Measurements from ENCODE around the gene SCAI. TPM values are rescaled to one million over a fixed set of nuclear protein-coding genes. Genes with fewer than 3 reads are reported as not detected.
"Not testable (repeated sequence)": the region's sequence is repeated elsewhere in the genome, so short reads cannot be mapped to it uniquely, and the experiment has no call there.

SCAI gene
- total RNA-seq, 1 experiment from 2014 or later: 4.7 TPM

GRCh38 chr9:124928116-124928515 is 215.2 kb downstream of the SCAI start:
- Histone ChIP-seq H3K36me3 (ENCODE audit: control insufficient read depth, insufficient read depth, low read length) (peaks cover 13% of the 10 kb centered on the region; the same call in 1 of the 2 replicates), H3K27ac (ENCODE audit: low read length) (no peak overlapping the region), H3K4me1 (ENCODE audit: control insufficient read depth, insufficient read depth, low read length) (no peaks in the 10 kb centered on the region), H3K27me3 (ENCODE audit: control insufficient read depth, insufficient read depth, low read length) (no peaks in the 10 kb centered on the region), H3K4me3 (ENCODE audit: low read depth in 2 of 2, low read length in 2 of 2) (no peak overlapping the region), H3K9me3 (ENCODE audit: control insufficient read depth, insufficient read depth, low read depth, low read length) (no peaks in the 10 kb centered on the region)
- intact Hi-C loops (cut with micrococcal nuclease; ENCODE audit: unreplicated experiment): no loop called here
- DNase-seq (ENCODE audit: low read depth, low spot score) (no peak), ATAC-seq (no peak)
- ChIA-PET POLR2A (no interaction called here), CTCF (no interaction called here)
- no TSS peak for BruUV-seq (replicated peaks)
- in situ Hi-C loops (cut with HindIII; ENCODE audit: low pct_unique_long_range_greater_than_20kb, low sequenced_read_pairs): no loop called here
- TF ChIP-seq REST (IDR thresholded peaks at IDR 0.05; ENCODE audit: insufficient read depth in 1 of 2, low read depth in 2 of 2, low read length in 1 of 2): no peak
- TF ChIP-seq SIN3A (IDR thresholded peaks at IDR 0.05; ENCODE audit: borderline replicate concordance, insufficient read depth, low read depth, low read length): no peak
- no peak for TF ChIP-seq CTCF (IDR thresholded peaks at IDR 0.05)
- TF ChIP-seq POLR2AphosphoS5 (IDR thresholded peaks at IDR 0.05; ENCODE audit: low read depth, low read length): no peak
- TF ChIP-seq TCF7L2 (IDR thresholded peaks at IDR 0.05; ENCODE audit: low read depth, low read length): no peak

- in situ Hi-C loops (cut with HindIII; ENCODE audit: low pct_unique_long_range_greater_than_20kb, low sequenced_read_pairs); DNase-seq (ENCODE audit: low read depth, low spot score); H3K4me3 ChIP-seq (ENCODE audit: low read depth in 2 of 2, low read length in 2 of 2); intact Hi-C loops (cut with micrococcal nuclease; ENCODE audit: unreplicated experiment); H3K4me1 ChIP-seq (ENCODE audit: control insufficient read depth, insufficient read depth, low read length); BruUV-seq (replicated peaks); POLR2A ChIA-PET; H3K27me3 ChIP-seq (ENCODE audit: control insufficient read depth, insufficient read depth, low read length); ATAC-seq; H3K9me3 ChIP-seq (ENCODE audit: control insufficient read depth, insufficient read depth, low read depth, low read length); CTCF ChIA-PET; H3K36me3 ChIP-seq (ENCODE audit: control insufficient read depth, insufficient read depth, low read length); H3K27ac ChIP-seq (ENCODE audit: low read length): not testable (repeated sequence)
These were observed 222.9 kb downstream of the SCAI start for GRCh38 chr9:124920394-124920793.

- Histone ChIP-seq H3K27me3 (ENCODE audit: control insufficient read depth, insufficient read depth, low read length) (no peaks in the 10 kb centered on the region), H3K4me3 (ENCODE audit: low read depth in 2 of 2, low read length in 2 of 2) (no peak overlapping the region), H3K36me3 (ENCODE audit: control insufficient read depth, insufficient read depth, low read length) (peaks cover 2% of the 10 kb centered on the region; the same call in 1 of the 2 replicates), H3K4me1 (ENCODE audit: control insufficient read depth, insufficient read depth, low read length) (no peaks in the 10 kb centered on the region), H3K27ac (ENCODE audit: low read length) (no peak overlapping the region), H3K9me3 (ENCODE audit: control insufficient read depth, insufficient read depth, low read depth, low read length) (no peaks in the 10 kb centered on the region)
- intact Hi-C loops (cut with micrococcal nuclease; ENCODE audit: unreplicated experiment): no loop called here
- CTCF ChIA-PET: no interaction called here
- in situ Hi-C loops (cut with HindIII; ENCODE audit: low pct_unique_long_range_greater_than_20kb, low sequenced_read_pairs): no loop called here
- TSS peak; percentile 45 for BruUV-seq (replicated peaks)
- no peak for ATAC-seq
- POLR2A ChIA-PET: no interaction called here
- no peak for DNase-seq (ENCODE audit: low read depth, low spot score)
- TF ChIP-seq CTCF (IDR thresholded peaks at IDR 0.05): no peak
- no peak for TF ChIP-seq POLR2AphosphoS5 (IDR thresholded peaks at IDR 0.05; ENCODE audit: low read depth, low read length)
- TF ChIP-seq REST (IDR thresholded peaks at IDR 0.05; ENCODE audit: insufficient read depth in 1 of 2, low read depth in 2 of 2, low read length in 1 of 2): no peak
- no peak for TF ChIP-seq SIN3A (IDR thresholded peaks at IDR 0.05; ENCODE audit: borderline replicate concordance, insufficient read depth, low read depth, low read length)
These were observed 228.4 kb downstream of the SCAI start for GRCh38 chr9:124914753-124915405.

Data from Panc1 (cell line).